GM19467 (cell line): Measurements from ENCODE around the gene KRTAP10-3.
"Not testable (repeated sequence)": the region's sequence is repeated elsewhere in the genome, so short reads cannot be mapped to it uniquely, and the experiment has no call there.

Source experiments
- ATAC-seq: cut with Tn5 transposase; IDR thresholded peaks from one replicate; pipeline ENCODE4 v1.9.1; 2021; ENCODE audit warnings: mild to moderate bottlenecking, moderate library complexity; ENCODE audit not compliant: unreplicated experiment

Gene KRTAP10-3

DNA sequence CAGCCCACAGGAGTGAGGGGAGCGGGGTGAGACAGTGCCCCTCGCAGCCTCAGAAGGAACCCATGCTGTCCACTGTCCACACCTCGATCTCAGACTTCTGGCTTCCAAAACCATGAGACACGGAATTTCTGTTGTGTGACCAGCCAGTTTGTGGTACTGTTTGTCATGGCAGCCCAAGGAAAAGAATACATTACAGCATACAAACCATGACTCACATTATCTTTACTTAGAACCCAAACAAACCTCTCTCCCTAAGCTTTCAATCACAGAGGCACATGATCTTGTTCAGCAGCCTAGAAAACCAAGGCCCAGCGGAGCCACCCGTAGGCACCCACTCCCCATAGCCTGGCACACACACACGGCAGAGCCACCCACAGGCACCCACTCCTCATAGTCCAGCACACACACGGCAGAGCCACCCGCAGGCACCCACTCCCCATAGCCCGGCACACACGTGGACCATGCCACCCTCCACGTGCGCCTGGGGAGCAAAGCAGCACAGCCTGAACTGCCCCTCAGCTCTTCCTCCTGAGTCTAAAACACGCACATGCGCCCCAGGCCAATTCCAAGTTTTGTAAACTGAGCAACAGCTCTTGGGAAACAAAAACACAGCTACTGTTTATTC lies 14.5 kb upstream of the KRTAP10-3 start:
- no peak for ATAC-seq

DNA sequence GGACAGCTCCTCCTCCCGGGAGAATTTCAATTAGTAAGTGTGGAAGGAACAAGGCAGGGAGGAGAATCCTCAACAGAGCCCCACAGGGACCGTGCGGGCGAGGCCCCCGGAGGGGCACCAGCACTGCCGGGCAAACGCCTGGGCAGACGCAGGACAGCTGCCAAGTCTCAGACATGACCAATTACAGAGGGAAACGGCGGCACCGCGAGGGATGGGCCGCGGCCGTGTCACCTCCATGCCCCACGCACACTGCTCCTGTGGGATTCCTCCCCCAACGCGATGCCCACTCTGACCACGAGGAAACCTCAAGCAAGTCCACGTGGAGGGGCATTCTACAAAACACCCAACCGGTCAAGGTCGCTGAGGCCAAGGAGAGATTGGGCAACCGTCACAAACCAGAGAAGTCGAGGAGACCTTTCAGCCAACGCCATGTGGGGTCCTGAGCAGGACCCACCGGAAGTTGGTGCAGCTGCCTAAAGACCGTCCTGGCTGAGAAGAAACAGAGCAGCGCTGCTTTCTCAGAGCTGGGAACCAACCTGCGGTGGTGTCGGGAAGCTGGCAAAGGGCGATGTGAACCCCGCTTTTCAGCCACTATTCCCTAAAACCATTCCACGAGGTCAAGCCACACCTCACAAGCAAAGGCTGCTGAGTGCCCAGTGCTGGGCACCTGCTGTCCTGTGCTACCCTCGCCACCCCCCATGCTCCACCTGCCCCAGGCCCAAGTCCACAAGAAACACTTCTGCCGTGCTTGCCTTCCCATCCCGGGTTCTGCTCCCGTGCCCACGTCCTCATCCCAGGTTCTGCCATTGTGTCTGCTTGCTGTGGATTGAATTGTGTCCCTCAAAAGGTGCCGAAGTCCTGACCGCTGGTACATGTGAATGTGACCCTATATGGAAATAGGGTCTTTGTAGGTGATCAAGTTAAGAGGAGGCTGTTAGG lies 13.5 kb upstream of the KRTAP10-3 start:
- ATAC-seq, result no peak

GRCh38 chr21:44571296-44571695 lies 12.7 kb upstream of the KRTAP10-3 start:
- ATAC-seq, result no peak

DNA sequence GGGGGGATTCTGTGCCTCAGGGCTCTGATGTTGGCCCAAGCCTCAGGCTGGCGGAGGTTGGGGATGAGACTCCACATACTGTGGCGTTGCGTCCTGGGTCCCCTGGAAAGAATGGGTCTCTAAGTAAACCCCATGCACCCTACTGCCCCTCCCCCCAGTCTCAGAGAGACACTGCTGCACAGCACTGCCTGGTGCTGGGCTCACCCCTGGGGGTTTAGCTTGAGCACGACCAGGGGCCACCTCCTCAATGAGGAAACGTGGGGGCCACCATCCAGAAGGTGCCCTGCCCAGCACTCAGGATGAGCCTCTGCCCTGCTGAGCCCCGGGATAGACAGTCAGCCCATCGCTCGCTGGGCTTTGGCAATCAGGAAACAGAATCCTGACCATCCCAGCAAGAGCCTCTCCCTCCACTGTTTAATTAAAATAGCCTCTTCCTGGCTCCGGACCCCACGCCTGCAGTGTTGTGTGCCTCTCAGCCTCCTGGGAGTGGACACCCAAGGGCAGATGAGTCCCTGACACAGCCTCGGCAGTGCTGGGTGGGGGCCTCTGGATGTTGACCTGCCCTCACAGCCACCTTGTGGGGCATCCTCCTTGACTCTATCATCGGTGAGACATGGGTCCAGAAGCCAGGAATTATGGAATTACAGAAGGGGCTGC lies 11.4 kb upstream of the KRTAP10-3 start:
- ATAC-seq, result no peak

DNA sequence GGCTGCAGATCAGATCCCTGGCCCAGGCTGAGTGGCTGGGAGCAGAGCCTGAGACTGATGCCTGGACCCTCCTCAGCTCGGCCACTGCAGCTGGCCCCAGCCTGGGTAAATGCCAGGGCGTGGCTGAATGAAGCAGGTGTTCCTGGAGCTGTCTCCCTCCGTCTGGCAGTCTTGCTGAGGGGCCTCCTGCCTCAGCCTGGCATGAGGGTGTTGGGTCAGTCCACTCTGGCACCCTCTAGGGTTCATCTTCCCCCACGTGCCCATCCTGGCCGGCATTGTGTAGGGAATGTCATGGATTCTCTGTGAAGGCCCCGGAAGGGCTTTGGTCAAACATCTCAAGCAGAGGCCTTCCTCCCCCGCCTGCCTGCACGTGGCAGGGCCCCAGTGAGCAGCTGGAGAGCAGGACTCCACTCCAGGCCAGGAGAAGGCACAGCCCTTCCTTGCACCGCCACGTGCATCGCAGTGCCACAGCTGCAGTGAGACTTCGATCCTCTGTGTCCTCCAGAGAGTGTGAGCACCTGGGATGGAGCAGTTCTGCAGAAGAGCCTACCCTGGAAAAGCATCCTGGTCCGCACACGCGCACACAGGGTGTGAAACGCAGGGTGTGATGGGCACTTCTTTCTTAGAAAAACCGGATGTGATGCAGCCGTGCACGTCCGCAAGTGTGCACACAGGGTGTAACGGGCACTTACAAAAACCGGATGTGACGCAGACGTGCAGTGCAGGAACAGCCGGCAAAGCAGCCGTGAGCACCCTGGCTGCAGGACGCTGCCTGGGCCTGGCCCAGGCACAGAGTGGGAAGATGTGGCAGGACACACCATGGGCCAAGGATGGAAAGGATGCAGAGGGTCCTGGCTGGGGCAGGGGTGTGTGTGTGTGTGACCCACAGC lies 10.3 kb upstream of the KRTAP10-3 start:
- ATAC-seq, result no peak

GRCh38 chr21:44568261-44568660 lies 9.7 kb upstream of the KRTAP10-3 start:
- no peak for ATAC-seq

DNA sequence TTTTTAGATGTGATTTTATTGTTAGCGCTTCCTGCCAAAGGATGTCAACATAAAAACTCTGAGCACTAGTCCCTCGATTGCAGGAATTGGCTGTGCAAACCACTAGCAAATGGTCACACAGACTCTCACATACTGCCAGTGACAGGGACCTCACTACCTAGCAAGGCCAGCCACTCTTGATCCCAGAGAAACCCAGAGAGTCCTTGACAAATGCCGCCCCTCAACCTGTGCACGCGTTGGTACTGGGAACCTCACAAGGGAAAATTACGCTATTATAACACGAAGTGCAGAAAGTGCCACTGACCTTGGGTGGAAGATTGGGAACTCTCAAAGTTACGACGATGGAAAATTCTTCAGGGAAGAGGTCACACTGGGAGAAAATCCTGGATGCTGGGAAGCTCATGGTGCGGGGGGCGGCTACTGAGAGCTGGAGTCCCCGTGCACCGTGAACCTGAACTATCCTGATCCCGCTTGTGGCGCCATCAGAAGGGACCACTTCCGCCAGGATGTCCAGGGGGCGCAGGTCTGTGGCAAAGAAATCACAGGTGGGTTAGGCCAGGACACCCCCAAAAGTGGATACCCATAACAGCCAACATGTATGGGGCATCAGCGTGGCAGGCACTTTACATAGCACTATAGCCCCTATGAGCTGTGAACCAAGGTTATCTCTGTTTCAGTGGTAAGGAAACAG lies 9.0 kb upstream of the KRTAP10-3 start:
- ATAC-seq, result no peak

- no peak for ATAC-seq
Observed at GRCh38 chr21:44566403-44566802, 7.8 kb upstream of the KRTAP10-3 start.

GRCh38 chr21:44564886-44565598 lies 6.4 kb upstream of the KRTAP10-3 start:
- no peak for ATAC-seq

GRCh38 chr21:44564099-44564498 lies 5.5 kb upstream of the KRTAP10-3 start:
- no peak for ATAC-seq

- ATAC-seq, result not testable (repeated sequence)
Observed at GRCh38 chr21:44558329-44558675, 293 bp downstream of the KRTAP10-3 start.

DNA sequence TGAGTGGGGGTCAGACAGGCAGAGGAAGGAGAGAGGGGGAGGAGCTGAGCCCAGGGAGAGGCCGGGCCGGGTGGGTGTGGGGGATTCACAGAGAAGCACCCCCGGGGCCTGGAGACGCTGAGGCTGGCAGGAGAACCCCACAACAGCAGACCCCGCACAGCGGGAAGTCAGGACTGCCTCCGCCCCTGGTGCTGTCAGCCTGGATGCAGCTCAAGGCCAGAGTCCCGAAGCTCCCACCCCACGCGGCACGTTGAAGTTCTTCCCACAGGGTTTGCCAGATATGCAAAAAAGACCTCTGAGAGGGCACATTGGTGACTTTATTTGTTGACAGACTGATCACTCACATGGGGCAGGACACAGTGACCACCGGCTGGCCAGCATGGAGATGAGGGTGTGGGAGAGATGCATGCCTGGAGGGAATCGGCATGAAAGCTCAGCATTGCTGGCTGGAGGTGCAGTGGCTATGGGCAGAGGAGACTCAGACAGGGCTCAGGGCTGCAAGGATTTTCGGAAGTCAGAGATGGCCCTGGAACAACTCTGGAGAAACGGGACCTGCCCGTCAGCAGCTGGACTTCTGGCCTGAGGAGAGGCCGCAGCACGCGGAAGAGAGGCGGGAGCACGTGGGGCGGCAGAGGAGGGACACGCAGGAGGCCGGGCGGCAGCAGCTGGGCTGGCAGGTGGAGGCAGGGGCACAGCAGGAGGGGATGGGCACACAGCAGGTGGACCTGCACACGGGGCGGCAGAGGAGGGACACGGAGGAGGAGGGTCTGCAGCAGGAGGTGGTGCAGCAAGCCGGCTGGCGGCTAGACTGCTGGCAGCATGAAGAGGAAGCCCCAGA lies 885 bp downstream of the KRTAP10-3 start:
- ATAC-seq, result no peak

- no peak for ATAC-seq
Observed at GRCh38 chr21:44556879-44557278, 1.7 kb downstream of the KRTAP10-3 start.

- no peak for ATAC-seq
Observed at GRCh38 chr21:44555200-44555875, 3.3 kb downstream of the KRTAP10-3 start.

GRCh38 chr21:44552681-44553080 lies 5.9 kb downstream of the KRTAP10-3 start:
- no peak for ATAC-seq

GRCh38 chr21:44552136-44552535 lies 6.5 kb downstream of the KRTAP10-3 start:
- no peak for ATAC-seq

- no peak for ATAC-seq
Observed at GRCh38 chr21:44551340-44551961, 7.1 kb downstream of the KRTAP10-3 start, which contains the start of gene KRTAP10-2. Gene KRTAP10-2, minus strand, starts transcription at chr21:44551505. Its CDS starts 47 bp downstream, at chr21:44551458.

DNA sequence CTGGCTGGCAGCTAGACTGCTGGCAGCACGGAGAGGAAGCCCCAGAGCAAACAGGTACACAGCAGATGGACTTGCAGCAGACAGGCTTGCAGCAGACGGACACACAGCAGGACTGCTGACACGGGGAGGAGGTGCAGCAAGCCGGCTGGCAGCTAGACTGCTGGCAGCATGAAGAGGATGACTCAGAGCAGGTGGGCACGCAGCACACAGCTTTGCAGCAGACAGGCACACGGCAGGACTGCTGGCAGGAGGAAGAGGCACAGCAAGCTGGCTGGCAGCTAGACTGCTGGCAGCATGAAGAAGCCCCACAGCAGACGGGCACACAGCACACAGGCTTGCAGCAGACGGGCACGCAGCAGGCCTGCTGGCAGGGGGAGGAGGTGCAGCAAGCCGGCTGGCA lies 7.8 kb downstream of the KRTAP10-3 start:
- no peak for ATAC-seq
